SHP77 treated with DMSO at 0.1 percent for 48 hours (cell line): ENCODE results near the gene C2orf81.
A peak's percentile ranks its signal among the peaks of the same experiment; 100 is the strongest.
"Not testable (repeated sequence)": the region's sequence is repeated elsewhere in the genome, so short reads cannot be mapped to it uniquely, and the experiment has no call there.

Source experiments
- DNase-seq: peaks from one replicate; lab custom pipeline; 2025; lab: John Stamatoyannopoulos, UW

The C2orf81 gene

GRCh38 chr2:74442483-74443297 lies 21.3 kb upstream of the C2orf81 start:
- DNase-seq, result not testable (repeated sequence)

- DNase-seq, result no peak
Measured at GRCh38 chr2:74441690-74442482, 20.5 kb upstream of the C2orf81 start, which contains the start of gene RTKN. RTKN (minus strand) TSS chr2:74441937; CDS start chr2:74441816, 121 bp downstream.

- DNase-seq, result no peak
Measured at GRCh38 chr2:74441170-74441689, 19.8 kb upstream of the C2orf81 start.

GRCh38 chr2:74440378-74441169 lies 19.2 kb upstream of the C2orf81 start:
- DNase-seq, result peak; percentile 61

GRCh38 chr2:74439803-74440377 lies 18.5 kb upstream of the C2orf81 start:
- no peak for DNase-seq

- no peak for DNase-seq
Measured at GRCh38 chr2:74439373-74439772, 18.0 kb upstream of the C2orf81 start.

GRCh38 chr2:74438248-74438647 lies 16.8 kb upstream of the C2orf81 start:
- no peak for DNase-seq

GRCh38 chr2:74436848-74437695 lies 15.7 kb upstream of the C2orf81 start:
- no peak for DNase-seq

GRCh38 chr2:74436111-74436805 lies 14.8 kb upstream of the C2orf81 start:
- DNase-seq, result no peak

- DNase-seq, result no peak
Measured at GRCh38 chr2:74430502-74430901, 9.1 kb upstream of the C2orf81 start.

GRCh38 chr2:74429487-74430451 lies 8.3 kb upstream of the C2orf81 start:
- DNase-seq, result no peak

GRCh38 chr2:74428675-74429074 lies 7.3 kb upstream of the C2orf81 start:
- no peak for DNase-seq

GRCh38 chr2:74427551-74427950 lies 6.1 kb upstream of the C2orf81 start:
- no peak for DNase-seq

GRCh38 chr2:74426181-74426758 lies 4.9 kb upstream of the C2orf81 start:
- DNase-seq, result no peak

- no peak for DNase-seq
Measured at GRCh38 chr2:74425523-74425922, 4.1 kb upstream of the C2orf81 start.

- DNase-seq, result no peak
Measured at GRCh38 chr2:74424995-74425406, 3.6 kb upstream of the C2orf81 start.

- no peak for DNase-seq
Measured at GRCh38 chr2:74424139-74424992, 2.9 kb upstream of the C2orf81 start.
